H1 (cell line): Measurements from ENCODE around the gene ZNF419. TPM values are rescaled to one million over a fixed set of nuclear protein-coding genes. Genes with fewer than 3 reads are reported as not detected.

ENCODE experiments used
- CTCF ChIA-PET: fragments of 300-600 bp; sonication (Branson Sonifier 250); formaldehyde crosslinking; loops from one replicate; lab custom pipeline; 2021; ENCODE audit not compliant: partially characterized antibody; lab: Charles Lee
- POLR2A ChIA-PET: fragments of 300-600 bp; sonication (Branson Sonifier 250); formaldehyde crosslinking; loops from one replicate; lab custom pipeline; 2021; ENCODE audit warnings: inconsistent platforms; ENCODE audit not compliant: partially characterized antibody; lab: Charles Lee
- DNase-seq, 2 experiments: peaks; one replicate each; pipeline versions ENCODE4 v3.0.0 to v3.0.0-alpha.2; 2010 to 2022; ENCODE audit warnings: low spot score in 2 of 2, low read depth in 1 of 2, mixed read lengths in 1 of 2
- FAIRE-seq: peaks from 2 replicates; lab custom pipeline; 2011; peaks lifted over from hg19 to GRCh38; lab: Jason Lieb, UNC
- H2AFZ ChIP-seq: 2 replicates; pipeline ENCODE4 v1.8.1; 2012; ENCODE audit warnings: low read length, inconsistent platforms
- H2AK5ac ChIP-seq: 2 replicates; pipeline ENCODE4 v1.6.1; 2013; ENCODE audit warnings: low read depth, low read length
- H2BK120ac ChIP-seq: replicated peaks from 2 replicates; pipeline ENCODE3; 2013; ENCODE audit warnings: low read depth, low read length, inconsistent platforms
- H2BK12ac ChIP-seq: 2 replicates; pipeline ENCODE4 v1.6.1; 2013; ENCODE audit warnings: low read depth, low read length
- H2BK15ac ChIP-seq: 2 replicates; pipeline ENCODE4 v1.6.1; 2013; ENCODE audit warnings: low read length
- H2BK20ac ChIP-seq: 2 replicates; pipeline ENCODE4 v1.6.1; 2013; ENCODE audit warnings: low read length
- H2BK5ac ChIP-seq: 2 replicates; pipeline ENCODE4 v1.6.1; 2013; ENCODE audit warnings: low read depth, low read length
- H3K14ac ChIP-seq: 2 replicates; pipeline ENCODE4 v1.6.1; 2013; ENCODE audit warnings: inconsistent platforms; ENCODE audit not compliant: insufficient read length
- H3K18ac ChIP-seq: 2 replicates; pipeline ENCODE4 v1.6.1; 2013; ENCODE audit warnings: low read length; ENCODE audit errors: extremely low read depth
- H3K23ac ChIP-seq: 2 replicates; pipeline ENCODE4 v1.6.1; 2013; ENCODE audit warnings: inconsistent platforms; ENCODE audit not compliant: insufficient read length
- H3K23me2 ChIP-seq: 2 replicates; pipeline ENCODE4 v1.6.1; 2013; ENCODE audit warnings: low read depth, low read length
- H3K27ac ChIP-seq: 2 replicates; pipeline ENCODE4 v1.6.1; 2011; ENCODE audit warnings: low read depth, low read length, inconsistent platforms
- H3K27me3 ChIP-seq, 4 experiments: replicated peaks in 1 of 4; 1 replicate in 1 of 4; 2 replicates in 3 of 4; pipeline versions ENCODE4 v1.6.1 to v1.8.1; 2011 to 2013; ENCODE audit warnings: low read length in 3 of 4, mild to moderate bottlenecking in 3 of 4, inconsistent platforms in 2 of 4, mixed read lengths in 2 of 4, moderate library complexity in 1 of 4; ENCODE audit not compliant: control insufficient read depth in 3 of 4, insufficient read depth in 3 of 4; ENCODE audit errors: extremely low read depth in 1 of 4
- H3K36me3 ChIP-seq, 4 experiments: 2 replicates each; pipeline versions ENCODE4 v1.6.1 to v1.8.1; 2011 to 2013; ENCODE audit warnings: mild to moderate bottlenecking in 4 of 4, low read length in 3 of 4, moderate library complexity in 2 of 4, control low read depth in 1 of 4, inconsistent platforms in 1 of 4; ENCODE audit not compliant: insufficient read depth in 4 of 4, control insufficient read depth in 2 of 4
- H3K4ac ChIP-seq: replicated peaks from 2 replicates; pipeline ENCODE3; 2013; ENCODE audit warnings: low read length, low read depth, mixed read lengths, inconsistent platforms; ENCODE audit not compliant: insufficient read length
- H3K4me1 ChIP-seq, 4 experiments: replicated peaks in 1 of 4; 1 replicate in 1 of 4; 2 replicates in 3 of 4; pipeline versions ENCODE4 v1.6.1 to v1.8.1; 2011 to 2013; ENCODE audit warnings: low read length in 3 of 4, inconsistent platforms in 2 of 4, mixed read lengths in 1 of 4; ENCODE audit not compliant: insufficient read depth in 4 of 4, control insufficient read depth in 3 of 4
- H3K4me2 ChIP-seq, 2 experiments: 2 replicates each; pipeline versions ENCODE4 v1.6.1 to v1.8.1; 2011 to 2013; ENCODE audit warnings: low read depth in 2 of 2, low read length in 2 of 2, control low read depth in 1 of 2, inconsistent platforms in 1 of 2, mild to moderate bottlenecking in 1 of 2; ENCODE audit not compliant: insufficient read depth in 1 of 2
- H3K4me3 ChIP-seq, 4 experiments: fragments of 200-600, 300-600 bp in 1 of 4; sonication (generic), shearing (Covaris generic), sonication (Bioruptor Twin) in 1 of 4; 2 replicates each; pipeline versions ENCODE4 v1.5.1 to v1.8.1; 2011 to 2016; ENCODE audit warnings: low read length in 4 of 4, low read depth in 3 of 4, control low read depth in 2 of 4, inconsistent platforms in 2 of 4, mild to moderate bottlenecking in 2 of 4, mixed read lengths in 1 of 4, moderate library complexity in 1 of 4; ENCODE audit not compliant: insufficient read depth in 2 of 4; ENCODE audit errors: extremely low read depth in 1 of 4
- H3K56ac ChIP-seq: replicated peaks from 2 replicates; pipeline ENCODE3; 2013; ENCODE audit warnings: low read depth, mild to moderate bottlenecking, mixed read lengths, low read length, inconsistent platforms; ENCODE audit not compliant: insufficient read length
- H3K79me1 ChIP-seq: 2 replicates; pipeline ENCODE4 v1.6.1; 2013; ENCODE audit warnings: low read depth, low read length, control low read depth
- H3K79me2 ChIP-seq, 2 experiments: 2 replicates each; pipeline versions ENCODE4 v1.6.1 to v1.8.1; 2012 to 2013; ENCODE audit warnings: low read length in 2 of 2, mild to moderate bottlenecking in 2 of 2, inconsistent platforms in 1 of 2; ENCODE audit not compliant: insufficient read depth in 2 of 2, control insufficient read depth in 1 of 2
- H3K9ac ChIP-seq, 4 experiments: replicated peaks in 1 of 4; 1 replicate in 1 of 4; 2 replicates in 3 of 4; pipeline versions ENCODE4 v1.6.1 to v1.8.1; 2011 to 2013; ENCODE audit warnings: low read depth in 3 of 4, low read length in 3 of 4, control low read depth in 2 of 4, mild to moderate bottlenecking in 2 of 4, moderate library complexity in 2 of 4, inconsistent platforms in 1 of 4; ENCODE audit errors: extremely low read depth in 1 of 4
- H3K9me3 ChIP-seq, 2 experiments: 2 replicates each; pipeline versions ENCODE4 v1.6.1 to v1.8.1; 2012 to 2013; ENCODE audit warnings: mild to moderate bottlenecking in 2 of 2, moderate library complexity in 2 of 2, control low read depth in 1 of 2, inconsistent platforms in 1 of 2, low read depth in 1 of 2, low read length in 1 of 2, mixed read lengths in 1 of 2; ENCODE audit not compliant: insufficient read depth in 2 of 2
- H4K20me1 ChIP-seq, 2 experiments: replicated peaks in 1 of 2; 2 replicates each; pipeline versions ENCODE3 to v1.8.1; 2011 to 2013; ENCODE audit warnings: inconsistent platforms in 2 of 2, low read length in 2 of 2, mild to moderate bottlenecking in 1 of 2; ENCODE audit not compliant: insufficient read depth in 2 of 2, control insufficient read depth in 1 of 2
- H4K5ac ChIP-seq: 2 replicates; pipeline ENCODE4 v1.6.1; 2013; ENCODE audit warnings: low read length, low read depth, mixed read lengths, inconsistent platforms; ENCODE audit not compliant: insufficient read length
- H4K8ac ChIP-seq: 2 replicates; pipeline ENCODE4 v1.8.0; 2013; ENCODE audit warnings: mild to moderate bottlenecking, moderate library complexity, low read length, inconsistent platforms; ENCODE audit not compliant: insufficient read depth; ENCODE audit errors: extremely low read depth
- H4K91ac ChIP-seq: replicated peaks from 2 replicates; pipeline ENCODE3; 2013; ENCODE audit warnings: low read length, mixed read lengths, inconsistent platforms; ENCODE audit not compliant: insufficient read length
- BCL11A ChIP-seq, 2 experiments: IDR thresholded peaks; one replicate each; pipeline ENCODE4 v1.6.1; 2011; ENCODE audit warnings: low read depth in 2 of 2, low read length in 2 of 2, mild to moderate bottlenecking in 2 of 2
- CREB1 ChIP-seq: IDR thresholded peaks from 2 replicates; pipeline ENCODE4 v1.6.1; 2012; ENCODE audit warnings: inconsistent platforms
- SIN3A ChIP-seq, 2 experiments: IDR thresholded peaks in 1 of 2; conservative IDR thresholded peaks in 1 of 2; 2 replicates each; pipeline ENCODE4 v1.6.1; 2011 to 2012; ENCODE audit warnings: low read length in 2 of 2, improper control_type of control experiment in 1 of 2, low read depth in 1 of 2, mild to moderate bottlenecking in 1 of 2
- TEAD4 ChIP-seq: IDR thresholded peaks from 2 replicates; pipeline ENCODE4 v1.6.1; 2012; ENCODE audit warnings: low read depth, low read length, inconsistent platforms, mixed read lengths
- ZNF274 ChIP-seq: IDR thresholded peaks from 2 replicates; pipeline ENCODE4 v1.7.0; 2012; ENCODE audit warnings: low read length, borderline replicate concordance; ENCODE audit errors: extremely low read depth
- WGBS, 2 experiments: shearing (Covaris generic) in 1 of 2; methylation state at CpG; one replicate each; pipeline versions ENCODE4 v1.1.6 to v1.1.7; 2013 to 2015; ENCODE audit warnings: low lambda C conversion rate in 2 of 2, mixed read lengths in 2 of 2, inconsistent platforms in 1 of 2, low coverage in 1 of 2, missing lambda C conversion rate in 1 of 2; ENCODE audit not compliant: insufficient replicate concordance in 2 of 2, insufficient coverage in 1 of 2, insufficient read length in 1 of 2; ENCODE audit errors: extremely low coverage in 1 of 2, missing lambda C conversion rate in 1 of 2; 5-methylcytosine and 5-hydroxymethylcytosine counted together
- polyA plus RNA-seq, 7 experiments: library from polyadenylated mRNA; depleted of rRNA in 3 of 7; stranded (reverse) in 5 of 7; unstranded in 2 of 7; fragments of >200 nt in 5 of 7; fragments of 200-250 nt in 2 of 7; gene quantifications; 1 replicate in 5 of 7; 2 replicates in 1 of 7; 4 replicates in 1 of 7; pipeline versions ENCODE4 v1.2.1 to v1.2.3, GENCODE V29; 2011 to 2013; ENCODE audit warnings: missing spikeins in 2 of 7, mixed read lengths in 2 of 7
- total RNA-seq: library from RNA; stranded (reverse); fragmentation: NEBNext Ultra II Directional; extraction: Animal tissue kit (Norgen Biotek cat#: 25700); gene quantifications from 2 replicates; pipeline ENCODE4 v1.2.1, GENCODE V29; 2021

Gene ZNF419
- total and polyA plus RNA-seq, 2 of the 8 experiments (the other 6 are each of a cell fraction or from before 2014, with no cell fraction given) = 5.8 to 11.9 TPM

DNA sequence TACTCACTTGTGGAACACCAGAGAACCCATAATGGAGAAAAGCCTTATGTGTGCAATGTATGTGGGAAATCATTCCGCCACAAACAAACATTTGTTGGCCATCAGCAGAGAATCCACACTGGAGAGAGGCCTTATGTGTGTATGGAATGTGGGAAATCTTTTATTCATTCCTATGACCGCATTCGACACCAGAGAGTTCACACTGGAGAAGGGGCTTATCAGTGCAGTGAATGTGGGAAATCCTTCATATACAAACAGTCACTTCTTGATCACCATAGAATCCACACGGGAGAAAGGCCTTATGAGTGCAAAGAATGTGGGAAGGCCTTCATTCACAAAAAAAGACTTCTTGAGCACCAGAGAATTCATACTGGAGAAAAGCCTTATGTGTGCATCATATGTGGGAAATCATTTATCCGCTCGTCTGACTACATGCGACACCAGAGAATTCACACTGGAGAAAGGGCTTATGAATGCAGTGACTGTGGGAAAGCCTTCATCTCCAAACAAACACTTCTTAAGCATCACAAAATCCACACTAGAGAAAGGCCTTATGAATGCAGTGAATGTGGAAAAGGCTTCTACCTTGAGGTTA is 50.5 kb downstream of the ZNF419 start:
- Histone ChIP-seq H2BK12ac (no peak overlapping the region), H4K91ac (no peak overlapping the region), H3K18ac (no peak overlapping the region), H3K4me1 (no peaks in the 10 kb centered on the region), H3K23me2 (no peaks in the 10 kb centered on the region), H3K79me1 (peaks cover 2% of the 10 kb centered on the region; the same call in 1 of the 2 replicates), H2BK5ac (no peak overlapping the region)
- no peak for DNase-seq
- no peak for TF ChIP-seq SIN3A (conservative IDR thresholded peaks at IDR 0.05 in 1 of 2, IDR thresholded peaks at IDR 0.05 in 1 of 2; ENCODE audit: low read depth in 1 of 2, low read length in 2 of 2)
- no peak for TF ChIP-seq TEAD4
- no peak for TF ChIP-seq CREB1
- peak; percentile 58; the same call in 1 of the 2 replicates for TF ChIP-seq ZNF274
- no peak for TF ChIP-seq BCL11A (IDR thresholded peaks at IDR 0.05; ENCODE audit: low read depth in 2 of 2, low read length in 2 of 2)
- TF ChIP-seq, all 59 proteins: peak for 1
- Histone ChIP-seq H3K23ac (no peak overlapping the region), H4K5ac (no peak overlapping the region), H2AFZ (no peak overlapping the region), H4K8ac (no peak overlapping the region), H2BK15ac (no peak overlapping the region), H3K79me2 (peaks cover 0 to 8% of the 10 kb centered on the region in 2 experiments; a peak in 1 of 4 replicates), H3K4ac (no peak overlapping the region), H3K14ac (no peak overlapping the region), H2BK20ac (no peak overlapping the region), H3K9me3 (peaks cover 56 to 70% of the 10 kb centered on the region in 2 experiments), H3K36me3 (peaks cover 15 to 87% (median 57%) of the 10 kb centered on the region in 4 experiments), H4K20me1 (no peaks in the 10 kb centered on the region), H3K56ac (no peak overlapping the region), H3K9ac (no peak overlapping the region), H3K27ac (no peak overlapping the region), H3K4me3 (0 out of 8 replicates have a peak overlapping the region, but pooled peaks of 1 of the 4 experiments have one; percentile 0), H2AK5ac (no peak overlapping the region), H3K4me2 (no peak overlapping the region), H2BK120ac (no peak overlapping the region), H3K27me3 (no peaks in the 10 kb centered on the region)
- CTCF ChIA-PET = no interaction called here
- no peak for FAIRE-seq
- WGBS, 2 experiments = 99% methylated on average over 7 of the region's 7 CpGs; no CpG with 5 or more reads in 1 of the 2 experiments
- POLR2A ChIA-PET = no interaction called here
